Measurements from ENCODE around the gene TEX44.

Gene TEX44

DNA sequence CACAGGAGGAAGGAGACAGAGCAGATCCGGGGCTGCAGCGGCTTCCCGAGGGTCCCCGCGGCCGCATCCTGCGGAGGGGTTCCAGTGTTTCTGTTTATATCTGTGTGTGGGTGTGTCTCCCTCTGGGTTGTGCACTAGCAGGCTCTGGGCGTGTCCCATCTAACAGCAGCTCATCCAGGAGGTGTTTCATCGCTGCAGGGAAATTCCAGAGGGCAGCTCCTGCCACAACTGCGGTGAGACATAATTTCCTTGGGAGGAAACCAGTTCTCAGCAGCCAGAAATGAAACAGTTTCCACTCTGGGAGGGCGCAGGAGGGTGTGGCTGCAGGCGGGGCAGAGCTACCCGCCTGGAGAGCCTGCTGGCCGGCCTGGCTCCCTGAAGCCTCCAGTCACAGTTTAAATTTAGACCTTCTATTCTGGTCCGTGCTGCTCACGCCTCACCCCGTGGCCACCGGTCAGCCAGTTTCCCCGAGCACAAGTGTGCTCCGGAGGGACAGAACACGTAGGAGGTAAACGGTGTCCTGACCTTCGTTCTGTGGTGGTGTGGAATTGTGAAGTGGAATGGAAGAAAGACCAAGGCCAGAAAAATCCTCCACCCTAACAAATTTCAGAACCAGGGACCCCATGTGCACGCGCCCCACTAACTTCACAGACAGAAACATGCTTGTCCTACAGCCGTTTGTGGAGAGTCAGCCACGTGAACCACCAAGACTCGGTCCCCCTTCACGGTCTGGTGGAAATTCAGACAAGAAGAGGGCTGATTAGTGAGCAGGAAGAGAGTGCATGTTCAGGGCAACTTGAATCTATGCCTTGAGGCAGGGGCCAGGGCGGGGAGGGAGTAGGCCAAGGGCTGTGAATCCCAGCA is 50.2 kb downstream of the TEX44 start:
- Histone ChIP-seq H3K9me3 (no peaks in the 10 kb centered on the region), H3K27me3 (no peaks in the 10 kb centered on the region), H3K36me3 (no peaks in the 10 kb centered on the region), H3K4me1 (no peaks in the 10 kb centered on the region), H3K4me3 (ENCODE audit: low read depth, low read length) (no peak overlapping the region)
- no peak for TF ChIP-seq CTCF (IDR thresholded peaks at IDR 0.05; ENCODE audit: low read depth, low read length)
- no peak for DNase-seq

GRCh38 chr2:231643495-231643888 is 50.8 kb downstream of the TEX44 start:
- Histone ChIP-seq H3K36me3 (no peaks in the 10 kb centered on the region), H3K4me3 (ENCODE audit: low read depth, low read length) (no peak overlapping the region), H3K4me1 (no peaks in the 10 kb centered on the region), H3K9me3 (no peaks in the 10 kb centered on the region), H3K27me3 (no peaks in the 10 kb centered on the region)
- no peak for DNase-seq
- TF ChIP-seq CTCF (IDR thresholded peaks at IDR 0.05; ENCODE audit: low read depth, low read length), result no peak
